Neural cell (in vitro differentiated cells): Measurements from ENCODE around the gene SLC25A23. TPM values are rescaled to one million over a fixed set of nuclear protein-coding genes. Genes with fewer than 3 reads are reported as not detected.

Experiments
- H2AFZ ChIP-seq: fragments of 200-600, 300-800 bp; sonication (generic), shearing (Covaris generic); 2 replicates; pipeline ENCODE4 v1.6.0; 2014; ENCODE audit warnings: low read depth, mild to moderate bottlenecking, antibody characterized with exemption, low read length, moderate library complexity
- H3F3A ChIP-seq: fragments of 200-600 bp; shearing (Covaris generic); 2 replicates; pipeline ENCODE4 v1.6.1; 2016; ENCODE audit warnings: mild to moderate bottlenecking, moderate library complexity, mixed read lengths, antibody characterized with exemption, low read length; ENCODE audit not compliant: insufficient read depth, poor library complexity, severe bottlenecking
- H3K27ac ChIP-seq: fragments of 200-600, 300-800 bp; sonication (generic), shearing (Covaris generic); 2 replicates; pipeline ENCODE4 v1.5.1; 2014; ENCODE audit warnings: mild to moderate bottlenecking, low read length, moderate library complexity
- H3K27me3 ChIP-seq: fragments of 300-800, 200-600 bp; sonication (generic), shearing (Covaris generic); 2 replicates; pipeline ENCODE4 v1.6.0; 2014; ENCODE audit warnings: mild to moderate bottlenecking, low read depth, low read length, moderate library complexity; ENCODE audit not compliant: insufficient read depth
- H3K36me3 ChIP-seq: fragments of 300-800, 200-600 bp; sonication (generic), shearing (Covaris generic); 2 replicates; pipeline ENCODE4 v1.5.1; 2014; ENCODE audit warnings: mild to moderate bottlenecking, antibody characterized with exemption, low read length, moderate library complexity; ENCODE audit not compliant: insufficient read depth
- H3K4me2 ChIP-seq: fragments of 300-800, 200-600 bp; sonication (generic), shearing (Covaris generic); 2 replicates; pipeline ENCODE4 v1.6.0; 2014; ENCODE audit warnings: mild to moderate bottlenecking, low read length
- H3K4me3 ChIP-seq: fragments of 300-800, 200-600 bp; sonication (generic), shearing (Covaris generic); 2 replicates; pipeline ENCODE4 v1.5.1; 2014; ENCODE audit warnings: mild to moderate bottlenecking, low read length, moderate library complexity
- H3K79me2 ChIP-seq: fragments of 200-600 bp; shearing (Covaris generic); replicated peaks from 2 replicates; pipeline ENCODE4 v1.6.0; 2014; ENCODE audit warnings: mild to moderate bottlenecking, low read length, moderate library complexity; ENCODE audit not compliant: insufficient read depth
- H3K9ac ChIP-seq: fragments of 300-800, 200-600 bp; sonication (generic), shearing (Covaris generic); 2 replicates; pipeline ENCODE4 v1.6.1; 2016; ENCODE audit warnings: mild to moderate bottlenecking, low read length, mixed read lengths
- H3K9me2 ChIP-seq: fragments of 200-600 bp; shearing (Covaris generic); 2 replicates; pipeline ENCODE4 v1.6.1; 2016; ENCODE audit warnings: mild to moderate bottlenecking, low read length, mixed read lengths; ENCODE audit not compliant: insufficient read depth
- H3K9me3 ChIP-seq: fragments of 200-600, 300-800 bp; sonication (generic), shearing (Covaris generic); 2 replicates; pipeline ENCODE4 v1.6.1; 2016; ENCODE audit warnings: mild to moderate bottlenecking, mixed run types, low read length, moderate library complexity, mixed read lengths
- H4K20me1 ChIP-seq: fragments of 200-600 bp; shearing (Covaris generic); 2 replicates; pipeline ENCODE4 v1.6.1; 2016; ENCODE audit warnings: mild to moderate bottlenecking, mixed run types; ENCODE audit not compliant: insufficient read depth
- EP300 ChIP-seq: fragments of 450-650 bp; conservative IDR thresholded peaks from 2 replicates; pipeline ENCODE4 v1.6.1; 2014; ENCODE audit warnings: antibody characterized with exemption, mild to moderate bottlenecking, moderate library complexity; ENCODE audit not compliant: poor library complexity, severe bottlenecking
- EZH2 ChIP-seq: fragments of 200-600, 300-800 bp; shearing (Covaris generic), sonication (generic); IDR thresholded peaks from 2 replicates; pipeline ENCODE4 v1.6.1; 2014; ENCODE audit warnings: antibody characterized with exemption, low read length, borderline replicate concordance, mild to moderate bottlenecking; ENCODE audit not compliant: insufficient read depth, poor library complexity, severe bottlenecking
- MXI1 ChIP-seq: fragments of 450-650 bp; conservative IDR thresholded peaks from 2 replicates; pipeline ENCODE4 v1.6.1; 2014; ENCODE audit warnings: antibody characterized with exemption, mild to moderate bottlenecking; ENCODE audit not compliant: poor library complexity, severe bottlenecking
- POLR2AphosphoS5 ChIP-seq: IDR thresholded peaks from 2 replicates; pipeline ENCODE4 v1.6.1; 2012
- RAD21 ChIP-seq: fragments of 450-650 bp; conservative IDR thresholded peaks from 2 replicates; pipeline ENCODE4 v1.6.1; 2014; ENCODE audit warnings: antibody characterized with exemption, mild to moderate bottlenecking, moderate library complexity
- SMC3 ChIP-seq: fragments of 450-650 bp; conservative IDR thresholded peaks from 2 replicates; pipeline ENCODE4 v1.6.1; 2014; ENCODE audit warnings: antibody characterized with exemption, mild to moderate bottlenecking, moderate library complexity; ENCODE audit not compliant: poor library complexity
- TAF1 ChIP-seq: IDR thresholded peaks from 2 replicates; pipeline ENCODE4 v1.6.1; 2012; ENCODE audit warnings: low read depth
- polyA plus RNA-seq: library from polyadenylated mRNA; depleted of rRNA; stranded (reverse); fragments of >200 nt; gene quantifications from 2 replicates; pipeline ENCODE4 v1.2.3, GENCODE V29; 2014
- TF ChIP-seq, protein P1 (sequence below): fragments of 450-650 bp; IDR thresholded peaks from 2 replicates; pipeline ENCODE4 v1.5.1; 2014; ENCODE audit warnings: antibody characterized with exemption, mild to moderate bottlenecking, moderate library complexity; ENCODE audit not compliant: poor library complexity, severe bottlenecking
- TF ChIP-seq, protein P2 (sequence below): IDR thresholded peaks from 2 replicates; pipeline ENCODE4 v1.6.1; 2012; ENCODE audit warnings: borderline replicate concordance

Gene SLC25A23
- polyA plus RNA-seq, 1 donor from 2014 or later: 36.3 TPM

DNA sequence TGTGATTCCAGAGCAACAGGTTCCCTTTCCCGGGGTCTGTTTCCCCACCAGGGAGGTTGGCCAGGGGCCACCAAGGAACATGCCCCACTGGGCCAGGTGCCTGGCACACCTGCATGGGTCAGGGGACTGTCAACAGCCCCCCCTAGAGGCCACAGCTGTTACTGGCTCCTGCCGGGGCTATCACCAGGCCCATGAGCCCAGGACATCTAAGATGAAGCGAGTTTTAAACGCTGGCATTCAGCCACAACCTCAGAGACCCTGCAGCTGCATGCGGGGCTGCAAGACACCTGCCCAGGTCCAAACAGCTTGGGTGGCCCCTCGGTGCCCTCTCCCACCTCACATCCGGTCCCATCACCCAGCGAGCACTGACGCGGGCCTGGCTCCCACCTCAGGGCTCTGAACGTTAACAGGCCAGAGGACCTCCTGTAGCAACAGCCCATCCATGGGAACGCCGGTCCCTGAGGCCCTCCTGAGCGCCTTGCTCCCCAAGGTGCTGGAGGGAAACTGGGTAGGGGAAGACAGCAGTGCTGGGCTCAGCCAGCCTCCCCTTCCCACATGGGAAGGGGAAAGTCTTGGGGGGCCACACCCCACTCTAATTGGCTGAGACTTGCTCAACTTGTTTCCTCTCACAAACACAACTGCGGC is 47.0 kb downstream of the SLC25A23 start:
- Histone ChIP-seq H3K9me3 (no peaks in the 10 kb centered on the region), H4K20me1 (no peaks in the 10 kb centered on the region), H3K36me3 (no peaks in the 10 kb centered on the region), H3F3A (no peaks in the 10 kb centered on the region), H3K9ac (no peak overlapping the region), H3K27me3 (no peaks in the 10 kb centered on the region), H3K4me2 (no peak overlapping the region), H3K27ac (no peak overlapping the region), H3K4me3 (no peak overlapping the region), H3K79me2 (no peaks in the 10 kb centered on the region), H3K9me2 (no peaks in the 10 kb centered on the region), H2AFZ (no peak overlapping the region)
- TF ChIP-seq POLR2AphosphoS5: no peak
- TF ChIP-seq, protein P1, sequence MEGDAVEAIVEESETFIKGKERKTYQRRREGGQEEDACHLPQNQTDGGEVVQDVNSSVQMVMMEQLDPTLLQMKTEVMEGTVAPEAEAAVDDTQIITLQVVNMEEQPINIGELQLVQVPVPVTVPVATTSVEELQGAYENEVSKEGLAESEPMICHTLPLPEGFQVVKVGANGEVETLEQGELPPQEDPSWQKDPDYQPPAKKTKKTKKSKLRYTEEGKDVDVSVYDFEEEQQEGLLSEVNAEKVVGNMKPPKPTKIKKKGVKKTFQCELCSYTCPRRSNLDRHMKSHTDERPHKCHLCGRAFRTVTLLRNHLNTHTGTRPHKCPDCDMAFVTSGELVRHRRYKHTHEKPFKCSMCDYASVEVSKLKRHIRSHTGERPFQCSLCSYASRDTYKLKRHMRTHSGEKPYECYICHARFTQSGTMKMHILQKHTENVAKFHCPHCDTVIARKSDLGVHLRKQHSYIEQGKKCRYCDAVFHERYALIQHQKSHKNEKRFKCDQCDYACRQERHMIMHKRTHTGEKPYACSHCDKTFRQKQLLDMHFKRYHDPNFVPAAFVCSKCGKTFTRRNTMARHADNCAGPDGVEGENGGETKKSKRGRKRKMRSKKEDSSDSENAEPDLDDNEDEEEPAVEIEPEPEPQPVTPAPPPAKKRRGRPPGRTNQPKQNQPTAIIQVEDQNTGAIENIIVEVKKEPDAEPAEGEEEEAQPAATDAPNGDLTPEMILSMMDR: peak; percentile 37

DNA sequence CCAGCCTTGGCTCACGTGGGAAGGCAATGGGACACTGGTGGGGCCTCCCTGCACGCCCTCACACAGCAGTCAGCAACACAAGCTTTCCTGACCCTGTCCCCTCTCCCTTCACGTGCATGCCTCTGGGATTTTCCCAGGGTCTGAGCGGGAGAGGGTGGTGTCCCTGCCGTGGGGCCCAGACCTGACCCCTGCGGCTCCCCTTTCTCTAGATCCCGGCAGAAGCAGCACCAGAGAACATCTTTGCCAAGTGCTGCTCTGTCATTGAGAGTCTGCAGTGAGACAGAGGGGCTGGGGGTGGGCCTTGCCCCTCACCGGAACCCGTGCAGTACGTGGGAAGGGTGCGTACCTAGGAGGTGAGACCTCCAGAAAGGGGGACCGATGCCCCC is 47.5 kb downstream of the SLC25A23 start:
- H3K36me3 ChIP-seq: no peaks in the 10 kb centered on the region
- H3K27ac ChIP-seq: no peak overlapping the region
- H3K4me2 ChIP-seq: no peak overlapping the region
- H4K20me1 ChIP-seq: no peaks in the 10 kb centered on the region
- no peak overlapping the region for H3K4me3 ChIP-seq
- no peaks in the 10 kb centered on the region for H3K27me3 ChIP-seq
- TF ChIP-seq RAD21: no peak
- TF ChIP-seq SMC3: no peak
- TF ChIP-seq EP300: no peak
- TF ChIP-seq EZH2: no peak
- TF ChIP-seq POLR2AphosphoS5: no peak
- TF ChIP-seq, protein P1: no peak
- no peak for TF ChIP-seq MXI1
- TF ChIP-seq, protein P2, sequence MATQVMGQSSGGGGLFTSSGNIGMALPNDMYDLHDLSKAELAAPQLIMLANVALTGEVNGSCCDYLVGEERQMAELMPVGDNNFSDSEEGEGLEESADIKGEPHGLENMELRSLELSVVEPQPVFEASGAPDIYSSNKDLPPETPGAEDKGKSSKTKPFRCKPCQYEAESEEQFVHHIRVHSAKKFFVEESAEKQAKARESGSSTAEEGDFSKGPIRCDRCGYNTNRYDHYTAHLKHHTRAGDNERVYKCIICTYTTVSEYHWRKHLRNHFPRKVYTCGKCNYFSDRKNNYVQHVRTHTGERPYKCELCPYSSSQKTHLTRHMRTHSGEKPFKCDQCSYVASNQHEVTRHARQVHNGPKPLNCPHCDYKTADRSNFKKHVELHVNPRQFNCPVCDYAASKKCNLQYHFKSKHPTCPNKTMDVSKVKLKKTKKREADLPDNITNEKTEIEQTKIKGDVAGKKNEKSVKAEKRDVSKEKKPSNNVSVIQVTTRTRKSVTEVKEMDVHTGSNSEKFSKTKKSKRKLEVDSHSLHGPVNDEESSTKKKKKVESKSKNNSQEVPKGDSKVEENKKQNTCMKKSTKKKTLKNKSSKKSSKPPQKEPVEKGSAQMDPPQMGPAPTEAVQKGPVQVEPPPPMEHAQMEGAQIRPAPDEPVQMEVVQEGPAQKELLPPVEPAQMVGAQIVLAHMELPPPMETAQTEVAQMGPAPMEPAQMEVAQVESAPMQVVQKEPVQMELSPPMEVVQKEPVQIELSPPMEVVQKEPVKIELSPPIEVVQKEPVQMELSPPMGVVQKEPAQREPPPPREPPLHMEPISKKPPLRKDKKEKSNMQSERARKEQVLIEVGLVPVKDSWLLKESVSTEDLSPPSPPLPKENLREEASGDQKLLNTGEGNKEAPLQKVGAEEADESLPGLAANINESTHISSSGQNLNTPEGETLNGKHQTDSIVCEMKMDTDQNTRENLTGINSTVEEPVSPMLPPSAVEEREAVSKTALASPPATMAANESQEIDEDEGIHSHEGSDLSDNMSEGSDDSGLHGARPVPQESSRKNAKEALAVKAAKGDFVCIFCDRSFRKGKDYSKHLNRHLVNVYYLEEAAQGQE: no peak
- no peak for TF ChIP-seq TAF1
- no peaks in the 10 kb centered on the region for H3K79me2 ChIP-seq
- no peak overlapping the region for H3K9ac ChIP-seq
- no peaks in the 10 kb centered on the region for H3F3A ChIP-seq
- no peaks in the 10 kb centered on the region for H3K9me3 ChIP-seq
- H3K9me2 ChIP-seq: no peaks in the 10 kb centered on the region
- no peak overlapping the region for H2AFZ ChIP-seq
